Osteocyte (in vitro differentiated cells): ENCODE measurements around the gene PHACTR2. TPM values are rescaled to one million over a fixed set of nuclear protein-coding genes. Genes with fewer than 3 reads are reported as not detected.
A peak's percentile ranks its signal among the peaks of the same experiment; 100 is the strongest.

Experiments
- DNase-seq: peaks from one replicate; pipeline ENCODE4 v3.0.0; 2021; ENCODE audit warnings: mixed read lengths; ENCODE audit not compliant: unreplicated experiment; ENCODE audit errors: extremely low spot score
- H3K27ac Mint-ChIP-seq: one replicate; pipeline ENCODE4 v1.8.0; 2021; ENCODE audit warnings: mild to moderate bottlenecking, mixed read lengths; ENCODE audit not compliant: unreplicated experiment
- H3K27me3 Mint-ChIP-seq: one replicate; pipeline ENCODE4 v1.8.0; 2021; ENCODE audit warnings: mixed read lengths; ENCODE audit not compliant: unreplicated experiment
- H3K36me3 Mint-ChIP-seq: one replicate; pipeline ENCODE4 v1.8.0; 2021; ENCODE audit warnings: mixed read lengths; ENCODE audit not compliant: unreplicated experiment
- H3K4me1 Mint-ChIP-seq: one replicate; pipeline ENCODE4 v1.8.0; 2021; ENCODE audit warnings: mixed read lengths; ENCODE audit not compliant: unreplicated experiment
- H3K4me3 Mint-ChIP-seq: one replicate; pipeline ENCODE4 v1.8.0; 2021; ENCODE audit warnings: mild to moderate bottlenecking, moderate library complexity, mixed read lengths; ENCODE audit not compliant: unreplicated experiment
- H3K9me3 Mint-ChIP-seq: one replicate; pipeline ENCODE4 v1.8.0; 2021; ENCODE audit warnings: mixed read lengths; ENCODE audit not compliant: unreplicated experiment
- total RNA-seq: library from RNA; stranded (reverse); gene quantifications from 2 replicates; pipeline ENCODE4 v1.2.1, GENCODE V29; 2021
- TF ChIP-seq, protein P1 (sequence below): fragments of 200-600 bp; sonication (generic); IDR thresholded peaks from 2 replicates; pipeline ENCODE4 v1.5.0; 2021; ENCODE audit warnings: antibody characterized with exemption, mild to moderate bottlenecking, moderate library complexity

The PHACTR2 gene
- total RNA-seq, 1 donor from 2014 or later, result 312 TPM

- Mint-ChIP-seq H3K4me3 (no peak overlapping the region), H3K27ac (peak overlapping the region; percentile 63)
These were observed 144.8 kb downstream of the PHACTR2 start for GRCh38 chr6:143822584-143823024.

GRCh38 chr6:143823548-143823947, 145.8 kb downstream of the PHACTR2 start:
- no peak for DNase-seq
- Mint-ChIP-seq H3K9me3 (no peaks in the 10 kb centered on the region), H3K4me1 (peaks cover 40% of the 10 kb centered on the region), H3K36me3 (peaks cover 35% of the 10 kb centered on the region), H3K27me3 (no peaks in the 10 kb centered on the region), H3K27ac (peak overlapping the region; percentile 63), H3K4me3 (no peak overlapping the region)
- TF ChIP-seq, protein P1, sequence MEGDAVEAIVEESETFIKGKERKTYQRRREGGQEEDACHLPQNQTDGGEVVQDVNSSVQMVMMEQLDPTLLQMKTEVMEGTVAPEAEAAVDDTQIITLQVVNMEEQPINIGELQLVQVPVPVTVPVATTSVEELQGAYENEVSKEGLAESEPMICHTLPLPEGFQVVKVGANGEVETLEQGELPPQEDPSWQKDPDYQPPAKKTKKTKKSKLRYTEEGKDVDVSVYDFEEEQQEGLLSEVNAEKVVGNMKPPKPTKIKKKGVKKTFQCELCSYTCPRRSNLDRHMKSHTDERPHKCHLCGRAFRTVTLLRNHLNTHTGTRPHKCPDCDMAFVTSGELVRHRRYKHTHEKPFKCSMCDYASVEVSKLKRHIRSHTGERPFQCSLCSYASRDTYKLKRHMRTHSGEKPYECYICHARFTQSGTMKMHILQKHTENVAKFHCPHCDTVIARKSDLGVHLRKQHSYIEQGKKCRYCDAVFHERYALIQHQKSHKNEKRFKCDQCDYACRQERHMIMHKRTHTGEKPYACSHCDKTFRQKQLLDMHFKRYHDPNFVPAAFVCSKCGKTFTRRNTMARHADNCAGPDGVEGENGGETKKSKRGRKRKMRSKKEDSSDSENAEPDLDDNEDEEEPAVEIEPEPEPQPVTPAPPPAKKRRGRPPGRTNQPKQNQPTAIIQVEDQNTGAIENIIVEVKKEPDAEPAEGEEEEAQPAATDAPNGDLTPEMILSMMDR, result no peak

More at GRCh38 chr6:143822584-143823024, 144.8 kb downstream of the PHACTR2 start:
- no peak for DNase-seq
- TF ChIP-seq, protein P1, result no peak
- Mint-ChIP-seq H3K4me1 (peaks cover 38% of the 10 kb centered on the region), H3K9me3 (no peaks in the 10 kb centered on the region), H3K36me3 (peaks cover 41% of the 10 kb centered on the region), H3K27me3 (no peaks in the 10 kb centered on the region)

DNA sequence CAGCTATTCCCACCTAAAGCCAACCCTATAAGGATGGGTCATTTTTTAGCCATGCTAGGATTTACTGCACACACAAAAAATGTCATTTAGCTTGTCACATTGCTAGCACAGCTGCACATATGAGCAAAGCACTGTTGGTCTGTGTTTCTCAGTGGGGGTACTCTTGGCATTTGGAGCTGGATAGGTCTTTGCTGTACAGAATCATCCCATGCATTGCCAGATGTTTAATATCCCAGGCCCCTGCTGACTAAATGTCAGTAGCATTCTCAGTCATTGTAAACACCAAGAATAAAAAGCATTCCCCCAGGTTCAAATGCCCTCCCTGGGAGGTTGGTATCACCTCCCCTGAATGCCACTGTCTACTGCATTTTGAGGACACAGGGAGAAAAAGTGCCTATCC, 150.8 kb downstream of the PHACTR2 start:
- Mint-ChIP-seq H3K27ac (peak overlapping the region; percentile 28), H3K27me3 (no peaks in the 10 kb centered on the region), H3K4me1 (peaks cover 31% of the 10 kb centered on the region), H3K4me3 (no peak overlapping the region), H3K36me3 (peaks cover 36% of the 10 kb centered on the region), H3K9me3 (no peaks in the 10 kb centered on the region)
- TF ChIP-seq, protein P1, result no peak
- no peak for DNase-seq

GRCh38 chr6:143836150-143836549, 158.4 kb downstream of the PHACTR2 start:
- no peaks in the 10 kb centered on the region for H3K27me3 Mint-ChIP-seq
- no peaks in the 10 kb centered on the region for H3K4me1 Mint-ChIP-seq
- no peaks in the 10 kb centered on the region for H3K9me3 Mint-ChIP-seq
- peaks cover 14% of the 10 kb centered on the region for H3K36me3 Mint-ChIP-seq
- DNase-seq, result no peak
- TF ChIP-seq, protein P1, result no peak
- H3K4me3 Mint-ChIP-seq, result no peak overlapping the region
- H3K27ac Mint-ChIP-seq, result no peak overlapping the region

GRCh38 chr6:143838395-143838794, 160.6 kb downstream of the PHACTR2 start:
- Mint-ChIP-seq H3K27me3 (no peaks in the 10 kb centered on the region), H3K9me3 (no peaks in the 10 kb centered on the region), H3K27ac (no peak overlapping the region), H3K36me3 (peaks cover 6% of the 10 kb centered on the region), H3K4me3 (no peak overlapping the region), H3K4me1 (peaks cover 6% of the 10 kb centered on the region)
- DNase-seq, result no peak
- TF ChIP-seq, protein P1, result no peak
